KG1 (cell line): ENCODE data around the gene SOAT2.
A peak's percentile ranks its signal among the peaks of the same experiment; 100 is the strongest.
"Not testable (repeated sequence)": the region's sequence is repeated elsewhere in the genome, so short reads cannot be mapped to it uniquely, and the experiment has no call there.

ENCODE experiments used
- DNase-seq: peaks from one replicate; lab custom pipeline; 2025; lab: John Stamatoyannopoulos, UW

Gene SOAT2

DNA sequence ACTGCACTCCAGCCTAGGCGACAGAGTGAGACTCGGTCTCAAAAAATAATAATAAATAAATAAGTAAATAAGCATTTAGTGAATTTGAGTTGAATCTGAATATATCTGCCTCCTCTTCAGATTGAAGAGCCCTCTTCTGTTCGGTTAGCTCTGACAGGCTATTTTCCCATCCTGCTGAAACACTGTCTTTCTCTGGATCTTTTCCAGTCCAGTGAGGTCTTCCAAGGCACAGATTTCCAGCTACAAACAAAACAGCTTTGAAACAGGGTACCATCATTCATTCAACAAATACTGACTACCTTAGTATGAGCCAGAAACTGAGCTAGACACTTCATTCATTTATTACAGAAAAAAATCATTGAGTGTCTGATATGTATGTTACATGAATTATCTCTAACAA, 16.9 kb upstream of the SOAT2 start:
- DNase-seq: no peak

DNA sequence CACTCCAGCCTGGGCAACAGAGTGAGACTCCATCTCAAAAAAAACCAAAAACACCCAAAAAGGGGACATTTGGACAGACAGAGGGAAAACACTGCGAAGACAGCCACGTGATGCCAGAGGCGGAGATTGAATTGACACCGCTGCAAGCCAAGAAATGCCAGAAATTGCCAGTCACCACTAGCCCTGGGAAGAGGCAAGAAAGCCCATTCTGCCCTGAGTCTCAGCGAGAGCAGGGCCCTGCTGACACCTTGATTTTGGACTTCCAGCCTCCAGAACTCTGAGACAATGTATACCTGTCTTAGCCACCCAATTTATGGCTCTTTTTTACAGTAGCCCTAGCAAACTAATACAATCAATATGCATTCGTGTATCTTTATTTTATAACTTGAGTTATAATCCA, 13.2 kb upstream of the SOAT2 start:
- DNase-seq: no peak

DNA sequence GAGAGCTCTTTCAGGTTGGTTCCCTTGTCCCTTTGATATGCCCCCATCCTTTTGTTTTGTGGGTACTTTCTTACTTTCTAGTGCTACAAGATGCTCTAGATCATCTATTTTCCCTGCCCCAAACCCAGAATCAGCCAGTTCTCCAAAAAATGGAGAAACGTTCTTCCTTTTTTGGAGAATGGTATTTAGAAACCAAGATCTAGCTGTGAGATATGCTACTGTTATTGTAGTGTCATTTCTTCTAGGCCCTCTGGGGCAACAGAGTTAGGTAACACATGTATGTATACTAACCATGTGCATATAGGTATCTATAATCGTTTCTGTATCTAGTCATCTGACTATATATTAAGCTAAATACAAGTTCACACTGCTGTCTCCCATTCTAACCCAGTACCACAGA, 12.7 kb upstream of the SOAT2 start:
- DNase-seq: no peak

DNA sequence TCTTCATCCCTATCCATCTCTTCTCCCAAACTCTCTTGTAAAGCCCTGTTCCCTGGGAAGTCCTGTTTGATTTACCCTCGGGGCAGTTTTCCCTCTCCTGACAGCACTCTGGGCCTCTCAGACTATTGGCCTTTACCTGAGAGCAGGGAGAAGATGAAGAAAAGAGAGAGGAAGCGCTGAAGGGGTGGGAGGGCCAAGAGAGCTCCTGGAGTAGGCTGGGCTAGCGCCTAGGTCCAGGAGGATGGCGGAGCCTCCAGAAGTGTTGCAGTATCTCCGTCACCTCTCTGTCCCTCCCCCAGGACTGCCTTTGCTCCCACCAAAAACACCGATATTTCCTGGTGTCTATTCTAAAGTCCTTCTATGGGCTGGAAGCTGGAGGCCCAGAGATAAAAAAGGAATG, 11.5 kb upstream of the SOAT2 start:
- DNase-seq: no peak

DNA sequence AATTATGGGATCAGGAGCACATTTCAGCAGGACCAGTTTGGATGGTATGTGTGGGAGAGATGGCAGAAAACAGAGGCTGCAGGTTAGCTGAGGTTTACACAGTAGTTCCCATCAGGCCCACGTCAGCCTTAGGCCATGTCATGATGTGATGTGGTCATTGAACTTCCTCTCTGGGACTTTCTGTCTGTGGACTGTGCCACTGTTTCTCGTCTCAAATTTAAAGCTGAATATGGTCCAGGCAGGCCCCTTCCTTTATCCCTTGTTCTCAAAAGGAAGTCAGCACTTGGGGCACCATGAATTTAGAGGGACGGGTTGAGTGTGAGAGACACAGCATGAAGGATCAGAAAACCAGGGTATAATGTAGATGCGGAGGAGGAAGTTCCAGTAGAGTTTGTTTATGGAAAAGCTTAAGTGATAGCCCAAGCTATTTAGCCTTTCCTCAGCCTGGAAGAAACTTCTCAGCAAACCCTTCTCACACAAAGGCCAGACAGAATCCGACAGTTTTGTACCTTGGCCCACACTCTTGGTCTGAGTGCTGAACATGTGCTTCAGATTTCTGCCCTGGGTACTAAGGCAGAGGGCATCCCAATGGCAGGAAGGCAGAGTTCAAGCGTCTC, 9.4 kb upstream of the SOAT2 start:
- DNase-seq: no peak

DNA sequence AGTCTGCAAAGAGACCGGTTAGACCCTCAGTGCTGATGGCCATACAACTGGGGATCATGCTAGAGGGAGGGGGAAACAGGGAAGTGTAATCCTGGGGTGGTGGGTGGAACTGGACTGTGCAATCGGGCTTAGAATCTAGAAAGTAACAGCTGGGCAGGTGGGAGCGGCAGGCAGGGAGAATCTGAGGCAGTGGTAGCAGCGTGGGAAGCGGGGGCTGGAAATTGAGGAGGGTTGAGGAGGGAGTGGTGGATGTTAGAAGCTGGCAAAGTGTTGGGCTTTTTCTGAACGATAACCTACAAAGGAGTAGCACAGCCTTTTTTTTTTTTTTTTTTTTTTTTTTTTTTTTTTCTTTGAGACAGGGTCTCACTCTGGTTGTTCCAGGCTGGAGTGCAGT, 8.9 kb upstream of the SOAT2 start:
- no peak for DNase-seq

DNA sequence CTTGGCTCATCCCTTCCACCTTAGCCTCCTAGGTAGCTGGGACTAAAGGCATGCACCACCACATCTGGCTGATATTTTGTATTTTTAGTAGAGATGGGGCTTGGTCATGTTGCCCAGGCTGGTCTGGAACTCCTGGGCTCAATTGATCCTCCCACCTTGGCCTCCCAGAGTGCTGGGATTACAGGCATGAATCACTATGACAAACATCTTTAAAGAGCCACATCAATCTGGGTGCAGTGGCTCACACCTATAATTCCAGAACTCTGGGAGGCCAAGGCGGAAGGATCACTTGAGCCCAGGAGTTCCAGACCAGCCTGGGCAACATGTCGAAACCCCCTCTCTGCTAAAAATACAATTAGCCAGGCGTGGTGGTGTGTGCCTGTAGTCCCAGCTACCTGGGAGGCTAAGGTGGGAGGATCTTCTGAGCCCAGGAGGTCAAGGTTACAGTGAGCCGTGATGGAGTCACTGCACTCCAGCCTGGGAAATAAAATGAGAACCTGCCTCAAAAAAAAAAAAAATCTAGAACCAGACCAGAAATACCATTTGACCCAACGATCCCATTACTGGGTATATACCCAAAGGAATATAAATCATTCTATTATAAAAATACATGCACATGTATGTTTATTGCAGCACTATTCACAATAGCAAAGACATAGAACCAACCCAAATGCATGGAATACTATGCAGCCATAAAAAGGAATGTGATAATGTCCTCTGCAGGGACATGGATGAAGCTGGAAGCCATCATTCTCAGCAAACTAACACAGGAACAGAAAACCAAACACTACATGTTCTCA, 8.3 kb upstream of the SOAT2 start:
- not testable (repeated sequence) for DNase-seq

DNA sequence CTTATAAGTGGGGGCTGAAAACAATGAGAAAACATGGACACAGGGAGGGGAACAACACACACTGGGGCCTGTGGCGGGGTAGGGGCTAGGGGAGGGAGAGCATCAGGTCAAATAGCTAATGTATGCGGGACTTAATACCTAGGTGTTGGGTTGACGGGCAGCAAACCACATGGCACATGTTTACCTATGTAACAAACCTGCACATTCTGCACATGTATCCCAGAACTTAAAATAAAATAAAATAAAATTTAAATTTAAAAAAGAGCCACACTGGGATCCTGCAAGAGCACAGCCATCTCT, 7.7 kb upstream of the SOAT2 start:
- DNase-seq: not testable (repeated sequence)

DNA sequence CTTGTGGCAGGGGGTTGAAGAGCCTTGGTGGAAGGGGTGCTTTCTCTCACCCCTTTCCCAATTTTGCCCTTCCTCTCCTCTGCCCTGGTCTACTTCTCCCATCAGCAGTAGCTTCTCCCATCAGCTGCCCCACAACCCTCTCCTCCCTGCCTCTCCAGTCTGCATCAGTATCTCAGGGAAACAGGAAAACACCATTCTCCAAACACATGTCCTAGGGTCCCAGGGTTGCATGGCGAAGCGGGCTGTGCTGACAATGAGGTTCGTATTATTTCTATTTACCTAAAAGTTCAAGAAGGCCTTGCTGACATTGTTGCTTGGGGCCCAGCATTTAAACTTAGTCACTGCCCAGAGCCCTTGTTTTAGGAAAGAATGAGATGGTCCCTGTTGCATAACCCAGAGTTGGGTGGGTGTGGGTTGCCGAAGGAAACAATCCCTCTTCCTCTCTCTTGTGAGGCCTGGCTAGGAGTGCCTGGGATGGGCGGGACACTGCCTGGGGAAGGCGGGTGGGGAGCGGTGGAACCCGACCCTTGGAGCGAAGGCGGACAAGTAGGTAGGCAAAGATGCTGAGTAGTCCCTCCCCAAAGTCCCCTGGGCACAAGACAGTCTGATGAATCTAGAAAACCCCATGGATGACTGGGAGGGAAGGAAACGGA, 7.1 kb upstream of the SOAT2 start:
- DNase-seq: no peak

DNA sequence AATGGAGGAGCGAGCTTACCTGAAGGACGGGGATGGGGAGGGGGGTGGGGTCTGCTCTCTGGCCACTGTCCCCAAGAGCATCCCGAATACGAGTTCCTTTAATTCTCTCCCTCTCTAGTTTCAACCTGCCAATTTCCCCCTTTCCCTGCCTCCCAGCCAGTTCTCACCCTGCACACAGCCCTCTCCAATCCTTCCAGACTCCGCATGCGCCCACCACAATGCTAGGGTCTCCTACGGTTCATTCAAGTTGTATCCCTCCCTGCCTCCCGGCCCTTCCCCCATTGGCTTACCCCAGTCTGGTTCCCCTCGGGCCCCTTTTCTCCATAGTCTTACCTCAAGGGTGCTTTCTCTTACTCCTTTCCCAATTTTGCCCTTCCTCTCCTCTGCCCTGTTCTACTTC, 6.5 kb upstream of the SOAT2 start:
- no peak for DNase-seq

DNA sequence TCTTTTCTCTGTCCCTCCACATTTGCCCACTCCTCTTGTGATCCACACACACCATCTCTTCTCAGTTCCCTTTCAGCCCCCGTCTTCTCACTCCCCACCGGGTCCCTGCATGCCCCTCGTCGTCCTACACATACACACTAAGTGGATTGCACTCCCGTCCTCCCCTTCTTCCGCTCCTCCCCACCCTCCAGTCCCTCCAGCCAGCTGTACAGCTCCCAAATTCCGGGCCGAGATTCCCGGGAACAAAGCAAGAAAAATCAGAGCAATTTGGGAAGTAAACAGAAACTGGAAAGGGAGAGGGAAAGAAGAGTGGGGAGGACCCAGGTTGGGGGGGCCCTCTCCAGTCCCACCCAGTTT, 6.1 kb upstream of the SOAT2 start:
- DNase-seq: no peak

DNA sequence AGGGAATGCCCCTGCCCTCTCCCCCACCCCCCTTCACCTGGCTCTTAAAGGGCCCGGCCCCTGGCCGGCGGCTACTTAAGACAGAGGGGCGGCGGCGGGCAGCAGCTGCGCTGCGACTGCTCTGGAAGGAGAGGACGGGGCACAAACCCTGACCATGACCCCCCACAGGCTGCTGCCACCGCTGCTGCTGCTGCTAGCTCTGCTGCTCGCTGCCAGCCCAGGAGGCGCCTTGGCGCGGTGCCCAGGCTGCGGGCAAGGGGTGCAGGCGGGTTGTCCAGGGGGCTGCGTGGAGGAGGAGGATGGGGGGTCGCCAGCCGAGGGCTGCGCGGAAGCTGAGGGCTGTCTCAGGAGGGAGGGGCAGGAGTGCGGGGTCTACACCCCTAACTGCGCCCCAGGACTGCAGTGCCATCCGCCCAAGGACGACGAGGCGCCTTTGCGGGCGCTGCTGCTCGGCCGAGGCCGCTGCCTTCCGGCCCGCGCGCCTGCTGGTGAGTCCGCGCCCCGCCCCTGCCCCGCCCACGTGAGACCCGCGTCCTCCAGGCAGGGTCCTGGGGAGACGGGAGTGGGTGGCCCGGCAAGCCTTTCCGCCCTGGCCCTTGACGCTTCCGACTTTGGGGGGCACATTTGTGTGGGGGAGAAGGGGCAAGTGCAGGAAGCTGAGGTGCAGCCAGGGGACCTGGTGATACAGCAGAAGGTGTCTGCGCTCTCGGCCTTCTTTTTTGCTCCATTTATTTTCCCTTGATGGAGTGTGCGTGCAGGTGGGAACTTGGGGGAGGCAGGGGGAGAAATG, 5.5 kb upstream of the SOAT2 start, which contains the start of gene IGFBP6:
Gene IGFBP6, plus strand, starts transcription at position 104 of the 790 bp plus-strand sequence. Its CDS starts 51 bp downstream, at position 155.
- DNase-seq: peak; percentile 4

DNA sequence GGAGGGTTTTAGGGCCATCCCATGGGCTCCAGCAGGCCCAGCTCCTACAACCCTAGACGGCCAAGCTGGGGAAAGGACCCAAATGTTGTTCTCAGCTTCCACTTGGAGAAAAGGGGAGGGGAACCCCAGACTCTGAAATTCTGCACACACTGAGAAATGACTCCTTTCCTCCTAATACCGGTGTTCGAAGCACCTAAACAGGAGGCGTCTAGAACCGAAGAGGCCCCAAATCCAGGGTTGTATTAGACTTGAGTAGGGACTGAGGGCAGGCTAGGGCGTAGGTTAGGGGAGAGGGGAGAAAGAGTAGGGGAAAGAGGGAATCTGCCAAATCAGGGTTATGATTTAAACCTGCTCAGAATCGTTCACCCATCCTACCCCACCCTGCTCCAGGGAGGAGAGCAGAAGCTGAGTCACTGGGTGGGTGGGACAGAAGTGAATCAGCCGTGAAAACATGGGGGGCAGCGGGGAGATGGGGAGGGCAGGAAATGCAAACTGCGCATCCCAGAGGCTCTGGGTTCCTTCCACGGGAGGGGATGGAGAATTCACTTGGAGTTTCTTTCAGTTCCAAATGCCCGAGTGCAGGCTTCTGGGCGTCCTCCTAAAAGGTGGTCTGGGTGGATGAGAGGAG, 4.8 kb upstream of the SOAT2 start:
- DNase-seq: no peak

DNA sequence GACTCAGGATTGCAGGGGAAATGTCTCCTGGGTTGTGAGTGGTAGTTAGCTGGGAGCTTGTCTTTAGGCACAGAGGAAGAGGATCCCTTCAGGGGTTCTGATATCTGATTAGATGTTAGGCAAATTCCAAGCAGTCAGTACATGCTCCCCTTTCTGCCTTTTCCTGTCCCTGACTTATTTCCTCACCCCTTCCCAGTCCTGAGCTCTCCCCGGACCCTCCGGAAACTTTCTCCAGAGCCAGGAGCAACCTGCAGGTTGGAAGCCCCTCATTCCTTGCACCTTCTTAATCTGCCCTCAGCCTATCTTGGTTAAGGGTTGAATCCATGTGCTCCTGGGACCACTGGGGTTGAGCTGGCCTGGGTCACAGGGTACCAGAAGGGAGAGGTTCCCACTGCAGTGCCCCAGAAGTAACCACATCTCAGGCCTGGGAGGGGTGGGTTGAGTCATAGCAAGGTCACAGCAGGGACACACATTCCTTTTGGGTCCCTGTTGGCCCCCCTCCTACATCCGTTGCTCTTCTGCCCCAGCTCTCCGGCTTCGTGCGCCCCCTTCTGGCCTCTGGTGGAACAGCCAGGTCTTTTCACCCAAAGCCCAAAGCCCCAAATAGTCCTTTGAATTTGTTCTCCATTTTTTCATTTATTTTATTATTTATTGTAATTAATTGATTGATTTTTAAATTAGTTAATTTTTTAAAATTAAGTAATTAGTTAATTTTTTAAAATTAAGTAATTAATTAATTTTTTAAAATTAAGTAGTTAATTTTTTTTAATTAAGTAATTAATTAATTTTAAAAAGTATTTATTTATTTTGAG, 4.0 kb upstream of the SOAT2 start:
- DNase-seq: peak; percentile 36

DNA sequence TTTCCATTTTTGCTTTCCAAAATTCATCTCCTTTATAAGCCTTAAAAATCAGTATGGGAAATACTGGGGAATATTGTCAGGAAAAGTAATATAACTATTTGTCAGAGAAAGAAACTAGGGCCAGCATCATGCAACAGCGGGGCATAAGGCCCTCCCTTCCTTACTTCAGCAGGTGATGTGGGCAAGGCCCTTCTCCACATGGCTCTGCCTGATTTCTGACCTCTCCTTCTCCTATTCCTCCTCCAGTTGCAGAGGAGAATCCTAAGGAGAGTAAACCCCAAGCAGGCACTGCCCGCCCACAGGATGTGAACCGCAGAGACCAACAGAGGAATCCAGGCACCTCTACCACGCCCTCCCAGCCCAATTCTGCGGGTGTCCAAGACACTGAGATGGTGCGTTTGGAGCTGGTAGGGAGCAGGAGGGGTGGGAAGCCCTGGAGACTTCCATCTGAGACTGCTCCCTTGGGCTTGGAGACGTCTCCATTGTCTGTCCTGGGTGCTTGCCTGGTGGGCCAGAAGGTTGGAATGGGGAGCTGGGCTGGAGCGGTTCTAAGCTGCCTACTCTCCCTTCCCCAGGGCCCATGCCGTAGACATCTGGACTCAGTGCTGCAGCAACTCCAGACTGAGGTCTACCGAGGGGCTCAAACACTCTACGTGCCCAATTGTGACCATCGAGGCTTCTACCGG, 2.7 kb upstream of the SOAT2 start:
- DNase-seq: no peak

DNA sequence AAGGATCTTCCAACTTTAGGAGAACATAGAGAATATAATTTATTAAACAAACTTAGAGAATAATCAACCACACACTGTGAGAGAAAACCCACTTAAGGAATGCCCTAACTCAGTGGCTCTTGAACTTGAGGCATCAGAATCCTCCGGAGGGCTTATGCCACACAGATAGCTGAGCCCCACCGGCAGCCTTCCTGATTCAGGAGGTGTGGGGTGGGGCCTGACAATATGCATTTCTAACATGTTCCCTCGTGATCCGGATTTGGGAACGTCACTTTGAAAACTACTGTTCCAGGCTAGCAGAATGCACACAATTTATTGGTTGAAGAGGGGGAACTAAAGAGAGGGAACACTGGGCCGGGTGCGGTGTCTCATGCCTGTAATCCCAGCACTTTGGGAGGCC, 2.0 kb upstream of the SOAT2 start:
- DNase-seq: no peak

DNA sequence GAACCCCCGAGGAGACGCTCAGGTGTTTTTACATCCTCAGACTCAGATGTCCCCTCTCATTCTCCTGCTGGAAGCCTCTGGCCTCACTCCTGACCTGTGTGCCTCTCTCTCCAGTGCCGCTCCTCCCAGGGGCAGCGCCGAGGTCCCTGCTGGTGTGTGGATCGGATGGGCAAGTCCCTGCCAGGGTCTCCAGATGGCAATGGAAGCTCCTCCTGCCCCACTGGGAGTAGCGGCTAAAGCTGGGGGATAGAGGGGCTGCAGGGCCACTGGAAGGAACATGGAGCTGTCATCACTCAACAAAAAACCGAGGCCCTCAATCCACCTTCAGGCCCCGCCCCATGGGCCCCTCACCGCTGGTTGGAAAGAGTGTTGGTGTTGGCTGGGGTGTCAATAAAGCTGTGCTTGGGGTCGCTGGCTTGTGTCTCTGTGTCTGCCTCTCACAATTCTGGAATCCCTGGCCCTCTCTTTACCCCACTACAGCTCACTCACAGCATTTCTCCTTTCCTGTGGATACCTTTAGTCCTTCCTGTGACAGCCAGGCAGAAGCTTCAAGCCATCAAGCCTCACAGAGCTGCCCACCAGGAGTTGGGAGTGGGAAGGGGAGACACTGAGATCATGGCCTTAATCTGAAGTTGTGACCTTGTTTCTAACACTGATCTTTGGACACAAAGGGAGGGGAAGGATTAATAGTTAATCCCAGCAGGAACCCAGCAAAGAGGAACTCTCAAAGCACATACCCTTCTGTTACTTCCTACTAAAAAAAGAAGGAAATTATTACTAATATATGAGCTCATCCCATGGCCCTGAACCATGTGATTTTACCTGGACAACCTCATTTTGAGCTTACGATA, 1.1 kb upstream of the SOAT2 start:
- DNase-seq: no peak

DNA sequence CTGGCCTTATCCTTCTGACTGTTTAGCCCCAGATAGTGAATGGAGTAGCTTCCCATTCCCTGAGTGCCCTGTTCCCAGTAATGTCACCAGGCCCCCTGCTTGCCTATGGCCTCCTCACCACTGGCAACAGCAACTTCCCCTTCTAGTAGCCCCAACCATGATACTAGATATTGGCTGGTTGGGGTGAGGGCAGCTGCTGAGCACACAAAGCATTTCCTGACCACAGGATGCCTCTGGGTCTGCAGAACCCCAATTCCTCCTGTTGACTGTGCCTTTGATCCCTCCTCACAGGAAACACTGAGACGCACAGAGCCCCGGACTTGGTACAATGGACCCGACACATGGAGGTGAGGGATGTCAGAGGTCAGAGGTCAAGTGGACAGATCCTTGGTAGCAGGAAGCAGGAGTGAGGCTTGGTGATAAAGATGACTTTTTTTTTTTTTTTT, 597 bp downstream of the SOAT2 start:
- peak; percentile 13 for DNase-seq

DNA sequence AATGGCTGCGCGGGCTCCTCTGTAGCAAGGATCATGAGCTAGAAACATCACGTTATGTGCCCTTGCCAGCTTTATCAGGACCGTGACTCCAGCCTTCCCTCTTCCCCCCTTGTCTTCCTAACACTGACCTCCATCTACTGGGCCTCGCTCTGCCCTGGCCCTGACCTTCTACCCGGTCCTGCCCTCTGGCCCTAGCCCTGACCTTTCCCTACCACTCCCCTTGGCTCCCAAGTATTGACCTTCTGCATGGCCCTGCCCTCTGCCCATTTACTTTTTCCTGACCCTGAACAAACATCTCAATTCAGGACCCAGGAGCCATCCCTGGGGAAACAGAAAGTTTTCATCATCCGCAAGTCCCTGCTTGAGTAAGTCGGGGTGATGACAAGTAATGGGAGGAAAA, 2.0 kb downstream of the SOAT2 start:
- DNase-seq: no peak
